ENCODE data around the gene RPH3AL. TPM values are rescaled to one million over a fixed set of nuclear protein-coding genes. Genes with fewer than 3 reads are reported as not detected.

The RPH3AL gene
- total RNA-seq, 1 donor, result 1.3 TPM

GRCh38 chr17:249236-249993 lies 103.2 kb downstream of the RPH3AL start:
- no peak for TF ChIP-seq CTCF (IDR thresholded peaks at IDR 0.05; ENCODE audit: insufficient read depth, low read depth, low read length)
- DNase-seq (ENCODE audit: low read depth), result no peak
- no peak overlapping the region for H3K4me3 ChIP-seq (ENCODE audit: low read depth, low read length)

GRCh38 chr17:248337-249235 lies 104.0 kb downstream of the RPH3AL start:
- TF ChIP-seq CTCF (IDR thresholded peaks at IDR 0.05; ENCODE audit: insufficient read depth, low read depth, low read length), result no peak

GRCh38 chr17:247767-248166 lies 104.8 kb downstream of the RPH3AL start:
- TF ChIP-seq CTCF (IDR thresholded peaks at IDR 0.05; ENCODE audit: insufficient read depth, low read depth, low read length), result no peak
- DNase-seq (ENCODE audit: low read depth), result no peak
- no peak overlapping the region for H3K4me3 ChIP-seq (ENCODE audit: low read depth, low read length)

More at GRCh38 chr17:248337-249235, 104.0 kb downstream of the RPH3AL start:
- no peak for DNase-seq (ENCODE audit: low read depth)
- H3K4me3 ChIP-seq (ENCODE audit: low read depth, low read length), result no peak overlapping the region

- H3K4me3 ChIP-seq (ENCODE audit: low read depth, low read length), result no peak overlapping the region
Observed at GRCh38 chr17:246851-247421, 105.7 kb downstream of the RPH3AL start.

GRCh38 chr17:246226-246625 lies 106.4 kb downstream of the RPH3AL start:
- no peak for DNase-seq (ENCODE audit: low read depth)
- no peak overlapping the region for H3K4me3 ChIP-seq (ENCODE audit: low read depth, low read length)
- no peak for TF ChIP-seq CTCF (IDR thresholded peaks at IDR 0.05; ENCODE audit: insufficient read depth, low read depth, low read length)

More at GRCh38 chr17:246851-247421, 105.7 kb downstream of the RPH3AL start:
- no peak for TF ChIP-seq CTCF (IDR thresholded peaks at IDR 0.05; ENCODE audit: insufficient read depth, low read depth, low read length)
- no peak for DNase-seq (ENCODE audit: low read depth)

- no peak overlapping the region for H3K4me3 ChIP-seq (ENCODE audit: low read depth, low read length)
- no peak for DNase-seq (ENCODE audit: low read depth)
- TF ChIP-seq CTCF (IDR thresholded peaks at IDR 0.05; ENCODE audit: insufficient read depth, low read depth, low read length), result no peak
Observed at GRCh38 chr17:245611-246010, 107.0 kb downstream of the RPH3AL start.
